Esophagus squamous epithelium (tissue), 5 donors: ENCODE measurements around the gene CLEC4D. TPM values are rescaled to one million over a fixed set of nuclear protein-coding genes. Genes with fewer than 3 reads are reported as not detected.

Experiments
- DNase-seq: peaks from one replicate; lab custom pipeline; 2025; lab: John Stamatoyannopoulos, UW
- H3K27ac ChIP-seq, 4 donors: fragments of 200-600 bp; sonication (generic); one replicate each; pipeline ENCODE4 v1.5.1; 2016 to 2019; ENCODE audit warnings: mild to moderate bottlenecking in 1 of 4
- H3K27me3 ChIP-seq, 4 donors: fragments of 200-600 bp; sonication (generic); 1 replicate in 3 of 4; 2 replicates in 1 of 4; pipeline versions ENCODE4 v1.5.1 to v1.6.0; 2017 to 2021; ENCODE audit warnings: antibody characterized with exemption in 1 of 4
- H3K36me3 ChIP-seq, 3 donors: fragments of 200-600 bp; sonication (generic); one replicate each; pipeline ENCODE4 v1.5.1; 2016 to 2019
- H3K4me1 ChIP-seq, 3 donors: fragments of 200-600 bp; sonication (generic); one replicate each; pipeline ENCODE4 v1.5.1; 2017 to 2019
- H3K4me3 ChIP-seq, 4 donors: fragments of 200-600 bp; sonication (generic); 1 replicate in 3 of 4; 2 replicates in 1 of 4; pipeline ENCODE4 v1.5.1; 2016 to 2019; ENCODE audit warnings: mild to moderate bottlenecking in 2 of 4, moderate library complexity in 1 of 4
- H3K9me3 ChIP-seq, 3 donors: fragments of 200-600 bp; sonication (generic); one replicate each; pipeline ENCODE4 v1.5.1; 2016 to 2019
- POLR2A ChIP-seq, 4 donors: fragments of 450-650 bp; IDR thresholded peaks; one replicate each; pipeline ENCODE4 v1.6.1; 2017; ENCODE audit warnings: antibody characterized with exemption in 4 of 4, mild to moderate bottlenecking in 4 of 4, moderate library complexity in 3 of 4
- WGBS, 2 donors: methylation state at CpG; one replicate each; pipeline ENCODE4 v1.1.5; 2018; 5-methylcytosine and 5-hydroxymethylcytosine counted together
- intact Hi-C: fragments of 100-400 bp; cut with DNase I; formaldehyde crosslinking; loops from one replicate; pipeline ENCODE4 v1.15.0; 2022
- total RNA-seq, 4 donors: library from RNA; depleted of rRNA; stranded (reverse); fragments of >200 nt; gene quantifications; one replicate each; pipeline ENCODE4 v1.1.0, GENCODE V29; 2016
- TF ChIP-seq, protein P1 (sequence below), 6 experiments: fragments of 450-650 bp in 4 of 6; fragments of 200-600 bp in 2 of 6; sonication (generic) in 2 of 6; IDR thresholded peaks; one replicate each; pipeline ENCODE4 v1.5.1; 2016 to 2019; ENCODE audit warnings: antibody characterized with exemption in 6 of 6, mild to moderate bottlenecking in 4 of 6, moderate library complexity in 4 of 6
- donor health status: DM: yes; HTN: yes; CAD: no.

Gene CLEC4D
- total RNA-seq, 4 donors from 2014 or later, result 0.12 to 0.19 TPM; not detected in 2

DNA sequence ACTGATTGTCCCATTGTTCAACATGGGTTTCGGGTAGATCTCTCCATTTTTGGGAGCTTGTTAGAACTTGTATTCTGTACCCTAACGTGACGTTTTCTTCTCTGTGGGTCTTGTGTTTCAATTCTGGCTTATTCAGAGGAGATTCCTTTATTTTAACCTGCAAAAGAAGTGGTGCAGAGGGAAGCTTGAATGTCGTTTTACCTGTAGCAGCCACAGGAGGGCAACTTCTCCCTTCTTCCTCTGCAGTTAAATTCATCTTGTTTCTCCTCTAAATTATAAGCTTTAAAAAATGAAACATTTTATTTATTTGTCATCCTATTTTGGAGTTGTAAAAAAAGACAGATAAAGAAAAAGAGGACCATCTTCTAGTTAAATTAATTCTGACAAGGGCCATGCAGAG is 13.7 kb upstream of the CLEC4D start:
- Histone ChIP-seq H3K36me3 (no peaks in the 10 kb centered on the region), H3K27ac (no peak overlapping the region), H3K27me3 (no peaks in the 10 kb centered on the region), H3K4me1 (no peaks in the 10 kb centered on the region), H3K9me3 (no peaks in the 10 kb centered on the region), H3K4me3 (no peak overlapping the region)
- 24 to 29% methylated on average over 4 of the region's 4 CpGs for WGBS, 2 donors
- intact Hi-C loops, result no loop called here
- TF ChIP-seq, protein P1, sequence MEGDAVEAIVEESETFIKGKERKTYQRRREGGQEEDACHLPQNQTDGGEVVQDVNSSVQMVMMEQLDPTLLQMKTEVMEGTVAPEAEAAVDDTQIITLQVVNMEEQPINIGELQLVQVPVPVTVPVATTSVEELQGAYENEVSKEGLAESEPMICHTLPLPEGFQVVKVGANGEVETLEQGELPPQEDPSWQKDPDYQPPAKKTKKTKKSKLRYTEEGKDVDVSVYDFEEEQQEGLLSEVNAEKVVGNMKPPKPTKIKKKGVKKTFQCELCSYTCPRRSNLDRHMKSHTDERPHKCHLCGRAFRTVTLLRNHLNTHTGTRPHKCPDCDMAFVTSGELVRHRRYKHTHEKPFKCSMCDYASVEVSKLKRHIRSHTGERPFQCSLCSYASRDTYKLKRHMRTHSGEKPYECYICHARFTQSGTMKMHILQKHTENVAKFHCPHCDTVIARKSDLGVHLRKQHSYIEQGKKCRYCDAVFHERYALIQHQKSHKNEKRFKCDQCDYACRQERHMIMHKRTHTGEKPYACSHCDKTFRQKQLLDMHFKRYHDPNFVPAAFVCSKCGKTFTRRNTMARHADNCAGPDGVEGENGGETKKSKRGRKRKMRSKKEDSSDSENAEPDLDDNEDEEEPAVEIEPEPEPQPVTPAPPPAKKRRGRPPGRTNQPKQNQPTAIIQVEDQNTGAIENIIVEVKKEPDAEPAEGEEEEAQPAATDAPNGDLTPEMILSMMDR (IDR thresholded peaks at IDR 0.05), result no peak
- no peak for TF ChIP-seq POLR2A (IDR thresholded peaks at IDR 0.05)
- no peak for DNase-seq

- intact Hi-C loops, result no loop called here
- WGBS, 2 donors, result 51 to 62% methylated on average over 3 of the region's 3 CpGs
- no peaks in the 10 kb centered on the region for H3K9me3 ChIP-seq
- H3K27ac ChIP-seq, result no peak overlapping the region
- TF ChIP-seq POLR2A (IDR thresholded peaks at IDR 0.05), result no peak
- TF ChIP-seq, protein P1 (IDR thresholded peaks at IDR 0.05), result no peak
- no peaks in the 10 kb centered on the region for H3K36me3 ChIP-seq
- no peaks in the 10 kb centered on the region for H3K4me1 ChIP-seq
- H3K27me3 ChIP-seq, result no peaks in the 10 kb centered on the region
- DNase-seq, result no peak
- no peak overlapping the region for H3K4me3 ChIP-seq
These were observed 11.6 kb upstream of the CLEC4D start for GRCh38 chr12:8501720-8502119.

DNA sequence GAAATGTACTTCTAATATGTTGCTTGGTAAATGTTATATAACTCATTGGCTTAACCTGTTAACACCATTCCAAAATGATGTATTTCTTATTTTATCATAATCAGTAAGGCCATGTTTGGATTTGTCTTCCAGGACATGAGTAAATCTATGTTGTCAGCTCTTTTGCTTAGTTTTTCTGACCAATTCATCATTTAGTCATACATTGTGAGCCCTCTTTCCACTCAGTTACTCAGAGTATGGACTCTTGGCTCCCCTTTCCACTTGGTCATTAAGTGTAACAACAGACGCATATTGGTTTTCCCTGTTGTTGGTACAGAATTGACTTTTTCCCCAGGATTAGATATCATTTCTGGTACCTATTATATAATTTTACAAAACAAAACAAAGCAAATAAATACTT is 9.0 kb upstream of the CLEC4D start:
- TF ChIP-seq, protein P1 (IDR thresholded peaks at IDR 0.05), result no peak
- no peak for TF ChIP-seq POLR2A (IDR thresholded peaks at IDR 0.05)
- Histone ChIP-seq H3K9me3 (no peaks in the 10 kb centered on the region), H3K36me3 (no peaks in the 10 kb centered on the region), H3K4me1 (no peaks in the 10 kb centered on the region), H3K4me3 (no peak overlapping the region), H3K27ac (no peak overlapping the region), H3K27me3 (peaks cover 0 to 19% (median 0%) of the 10 kb centered on the region in 4 donors)
- DNase-seq, result no peak
- intact Hi-C loops, result no loop called here
- WGBS, 2 donors, result 55 to 59% methylated on average over 1 of the region's 1 CpG

DNA sequence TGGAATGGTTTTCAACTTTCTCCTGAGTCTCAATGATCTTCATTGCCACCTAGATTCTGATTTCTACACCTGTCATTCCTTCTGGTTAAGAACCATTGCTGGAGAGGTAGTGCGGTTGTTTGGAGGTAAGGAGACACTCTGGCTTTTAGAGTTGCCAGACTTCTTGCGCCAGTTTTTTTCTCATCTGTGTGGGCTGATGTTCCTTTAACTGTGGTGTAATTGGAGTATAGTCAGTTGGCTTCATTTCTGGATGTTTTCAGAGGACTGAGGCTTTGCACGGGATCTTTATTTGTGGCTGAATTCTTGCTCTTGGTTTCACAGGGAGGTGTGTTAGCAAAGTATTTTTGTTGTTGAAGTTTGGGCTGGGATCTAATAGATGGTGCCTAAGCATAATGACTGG is 5.7 kb upstream of the CLEC4D start:
- Histone ChIP-seq H3K36me3 (no peaks in the 10 kb centered on the region), H3K27ac (no peak overlapping the region), H3K4me3 (no peak overlapping the region), H3K4me1 (no peaks in the 10 kb centered on the region), H3K27me3 (peaks cover 0 to 22% (median 0%) of the 10 kb centered on the region in 4 donors), H3K9me3 (no peaks in the 10 kb centered on the region)
- intact Hi-C loops, result no loop called here
- TF ChIP-seq POLR2A (IDR thresholded peaks at IDR 0.05), result no peak
- TF ChIP-seq, protein P1 (IDR thresholded peaks at IDR 0.05), result no peak
- no peak for DNase-seq
- WGBS, 2 donors, result 79 to 88% methylated on average over 3 of the region's 3 CpGs

DNA sequence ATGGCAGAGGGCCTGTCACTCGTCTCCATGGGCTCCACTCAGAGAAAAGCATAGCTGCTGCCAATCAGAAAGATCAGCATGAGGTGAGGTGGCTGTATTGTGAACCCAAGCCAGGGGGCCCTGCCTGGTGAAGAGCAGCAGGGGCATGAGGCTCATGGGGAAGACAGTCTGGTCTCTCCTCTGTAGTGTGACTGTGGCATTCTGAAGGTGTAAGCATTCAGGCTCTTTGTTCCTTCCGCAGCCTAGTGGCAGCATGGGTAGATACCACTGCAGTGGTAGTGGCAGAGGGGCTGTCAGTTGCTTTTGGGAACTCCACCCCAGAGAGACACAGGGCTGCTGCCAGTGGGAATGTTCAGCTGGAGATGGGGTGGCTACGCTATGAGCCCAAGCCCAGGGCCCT is 5.1 kb upstream of the CLEC4D start:
- intact Hi-C loops, result no loop called here
- H3K27ac ChIP-seq, result no peak overlapping the region
- no peak overlapping the region for H3K4me3 ChIP-seq
- no peak for DNase-seq
- WGBS, 2 donors, result 40 to 60% methylated on average over 1 of the region's 3 CpGs
- no peaks in the 10 kb centered on the region for H3K4me1 ChIP-seq
- peaks cover 0 to 22% (median 0%) of the 10 kb centered on the region in 4 donors for H3K27me3 ChIP-seq
- H3K9me3 ChIP-seq, result no peaks in the 10 kb centered on the region
- TF ChIP-seq, protein P1 (IDR thresholded peaks at IDR 0.05), result no peak
- no peak for TF ChIP-seq POLR2A (IDR thresholded peaks at IDR 0.05)
- H3K36me3 ChIP-seq, result no peaks in the 10 kb centered on the region
